Measurements from ENCODE around the gene TMEM213. TPM values are rescaled to one million over a fixed set of nuclear protein-coding genes. Genes with fewer than 3 reads are reported as not detected.

TMEM213 gene
- total RNA-seq, 1 donor from 2014 or later, result not detected

GRCh38 chr7:138887085-138887710 lies 89.4 kb downstream of the TMEM213 start:
- Mint-ChIP-seq H3K9me3 (no peaks in the 10 kb centered on the region), H3K27ac (ENCODE audit: unreplicated experiment) (peak overlapping the region; percentile 69), H3K4me3 (no peak overlapping the region), H3K36me3 (ENCODE audit: low read depth) (peaks cover 4% of the 10 kb centered on the region), H3K27me3 (ENCODE audit: low read depth) (no peaks in the 10 kb centered on the region), H3K4me1 (peaks cover 35% of the 10 kb centered on the region)
- no peak for DNase-seq (ENCODE audit: low read depth, low spot score)
- no peak for TF ChIP-seq CTCF (conservative IDR thresholded peaks at IDR 0.05)

Other genes starting within 250 kb of the TMEM213 start
- not detected in 2 replicates for gene SVOPL, start 96.6 kb upstream of the TMEM213 start, total RNA-seq
- not detected in 2 replicates for gene ATP6V0A4, start 202 bp downstream of the TMEM213 start, total RNA-seq
- gene KIAA1549, start 183.4 kb downstream of the TMEM213 start, total RNA-seq, result 33.2 and 34.8 TPM in 2 replicates
- gene ZC3HAV1L, start 238.0 kb downstream of the TMEM213 start, total RNA-seq, result 0.16 and 0.44 TPM in 2 replicates

Data from neural crest cell (in vitro differentiated cells).